K562 (cell line): ENCODE data around the gene NR2F2. TPM values are rescaled to one million over a fixed set of nuclear protein-coding genes. Genes with fewer than 3 reads are reported as not detected.

ENCODE experiments used
- BRF1 ChIP-seq: IDR thresholded peaks from 3 replicates; pipeline ENCODE4 v1.6.1; 2011; ENCODE audit warnings: borderline replicate concordance, mild to moderate bottlenecking; ENCODE audit not compliant: insufficient read length; ENCODE audit errors: extremely low read depth
- ELF1 ChIP-seq: fragments of 200-800 bp; sonication (Bioruptor generic); IDR thresholded peaks from 2 replicates; pipeline ENCODE4 v1.6.1; 2016; ENCODE audit warnings: missing genetic modification characterization, missing compliant biosample characterization
- HNRNPUL1 ChIP-seq: fragments of 200-400 bp; formaldehyde crosslinking; IDR thresholded peaks from 2 replicates; pipeline ENCODE4 v1.6.1; 2017; ENCODE audit warnings: low read length
- NFIC ChIP-seq: fragments of 450-650 bp; IDR thresholded peaks from 2 replicates; pipeline ENCODE4 v1.6.1; 2017; ENCODE audit warnings: mild to moderate bottlenecking, inconsistent platforms
- NFXL1 ChIP-seq: fragments of 450-650 bp; formaldehyde crosslinking; IDR thresholded peaks from 2 replicates; pipeline ENCODE4 v1.4.0; 2021; ENCODE audit warnings: mild to moderate bottlenecking
- RBBP5 ChIP-seq: fragments of 200-600 bp; sonication (generic); IDR thresholded peaks from 2 replicates; pipeline ENCODE4 v1.6.1; 2012; ENCODE audit warnings: borderline replicate concordance, mild to moderate bottlenecking, low read length, control low read depth, inconsistent platforms; ENCODE audit not compliant: insufficient read depth, poor library complexity, severe bottlenecking
- SMC3 ChIP-seq: conservative IDR thresholded peaks from 2 replicates; pipeline ENCODE4 v1.6.1; 2011; ENCODE audit warnings: low read depth, low read length, improper control_type of control experiment; ENCODE audit not compliant: insufficient read depth
- TGIF2 ChIP-seq: sonication (generic); formaldehyde crosslinking; IDR thresholded peaks from 2 replicates; pipeline ENCODE4 v1.8.1; 2022; ENCODE audit warnings: mild to moderate bottlenecking, missing genetic modification reagents, moderate library complexity
- TOE1 ChIP-seq, 2 experiments: fragments of 450-650 bp in 1 of 2; sonication (generic) in 1 of 2; formaldehyde crosslinking in 1 of 2; IDR thresholded peaks; 2 replicates each; pipeline versions ENCODE4 v1.7.1 to v1.8.0; 2016 to 2022; ENCODE audit warnings: borderline replicate concordance in 2 of 2, mild to moderate bottlenecking in 2 of 2, antibody characterized with exemption in 1 of 2, inconsistent platforms in 1 of 2, low read depth in 1 of 2, missing genetic modification reagents in 1 of 2, moderate library complexity in 1 of 2
- ZNF780A ChIP-seq: fragments of 250-450 bp; sonication (Bioruptor Pico); IDR thresholded peaks from 2 replicates; pipeline ENCODE4 v1.5.0; 2021; ENCODE audit warnings: mild to moderate bottlenecking
- ZSCAN32 ChIP-seq: fragments of 450-650 bp; formaldehyde crosslinking; IDR thresholded peaks from 2 replicates; pipeline ENCODE4 v1.4.0; 2020; ENCODE audit warnings: mild to moderate bottlenecking, moderate library complexity
- polyA plus RNA-seq, 8 experiments: library from polyadenylated mRNA; depleted of rRNA in 4 of 8; stranded (reverse) in 5 of 8; unstranded in 3 of 8; fragments of >200 nt; fragmentation: Nextera tagmentation in 2 of 8; fragmentation: Illumina TruSeq in 1 of 8; extraction: Ambion mirVana in 2 of 8; extraction: Trizol in 1 of 8; gene quantifications; 2 replicates each; pipeline versions ENCODE4 v1.2.1 to v1.2.3, GENCODE V29; 2011 to 2014; ENCODE audit warnings: inconsistent platforms in 1 of 8, missing spikeins in 1 of 8
- total RNA-seq, 7 experiments: library from RNA; depleted of rRNA in 6 of 7; stranded (reverse); fragments of >200 nt in 6 of 7; fragmentation: Illumina TruSeq in 2 of 7; extraction: Trizol in 2 of 7; gene quantifications; 2 replicates each; pipeline versions ENCODE4 v1.2.1 to v1.2.3, GENCODE V29; 2011 to 2021; ENCODE audit warnings: low replicate concordance in 1 of 7
- TF ChIP-seq, protein P1 (sequence below): fragments of 250-450 bp; sonication (Bioruptor Pico); IDR thresholded peaks from 2 replicates; pipeline ENCODE4 v1.8.0; 2021; ENCODE audit warnings: mild to moderate bottlenecking, moderate library complexity
- TF ChIP-seq, protein P2 (sequence below): fragments of 450-650 bp; IDR thresholded peaks from 2 replicates; pipeline ENCODE4 v1.6.1; 2017; ENCODE audit warnings: antibody characterized with exemption
- TF ChIP-seq, protein P3 (sequence below): fragments of 450-650 bp; IDR thresholded peaks from 2 replicates; pipeline ENCODE4 v1.6.1; 2016; ENCODE audit warnings: low read depth, mild to moderate bottlenecking, moderate library complexity
- TF ChIP-seq, protein P4 (sequence below), 2 experiments: fragments of 450-650 bp; IDR thresholded peaks; 2 replicates each; pipeline ENCODE4 v1.6.1; 2018; ENCODE audit warnings: mild to moderate bottlenecking in 2 of 2, low read depth in 1 of 2; ENCODE audit not compliant: partially characterized antibody in 2 of 2
- TF ChIP-seq, protein P5 (sequence below), 2 experiments: IDR thresholded peaks in 1 of 2; conservative IDR thresholded peaks in 1 of 2; 2 replicates each; pipeline ENCODE4 v1.6.1; 2016; ENCODE audit warnings: low read depth in 2 of 2, mild to moderate bottlenecking in 1 of 2, missing compliant biosample characterization in 1 of 2, missing genetic modification characterization in 1 of 2, moderate library complexity in 1 of 2

NR2F2 gene
- total and polyA plus RNA-seq, 9 of the 15 experiments (the other 6 are each of a cell fraction or from before 2014, with no cell fraction given), result 6.0 to 51.8 (median 11.1) TPM

DNA sequence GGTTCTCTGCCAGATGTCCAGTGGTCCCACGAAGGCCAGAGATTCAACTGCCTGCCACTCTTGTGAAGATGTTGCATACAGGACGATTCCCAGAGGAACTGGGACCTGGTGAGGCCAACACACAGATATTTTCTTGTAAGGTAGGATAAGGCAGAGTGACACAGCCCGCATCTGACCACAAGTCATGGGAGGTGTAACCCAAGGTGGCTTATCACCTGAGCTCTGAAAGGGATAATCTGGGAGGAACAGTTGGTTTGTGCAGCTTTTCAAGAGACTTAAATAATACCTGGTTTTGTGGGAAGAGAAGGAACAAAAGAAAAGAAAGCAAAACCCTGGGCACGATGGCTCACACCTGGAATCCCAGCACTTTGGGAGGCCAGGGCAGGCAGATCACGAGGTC, 39.8 kb upstream of the NR2F2 start (continued):
- TF ChIP-seq, protein P1, sequence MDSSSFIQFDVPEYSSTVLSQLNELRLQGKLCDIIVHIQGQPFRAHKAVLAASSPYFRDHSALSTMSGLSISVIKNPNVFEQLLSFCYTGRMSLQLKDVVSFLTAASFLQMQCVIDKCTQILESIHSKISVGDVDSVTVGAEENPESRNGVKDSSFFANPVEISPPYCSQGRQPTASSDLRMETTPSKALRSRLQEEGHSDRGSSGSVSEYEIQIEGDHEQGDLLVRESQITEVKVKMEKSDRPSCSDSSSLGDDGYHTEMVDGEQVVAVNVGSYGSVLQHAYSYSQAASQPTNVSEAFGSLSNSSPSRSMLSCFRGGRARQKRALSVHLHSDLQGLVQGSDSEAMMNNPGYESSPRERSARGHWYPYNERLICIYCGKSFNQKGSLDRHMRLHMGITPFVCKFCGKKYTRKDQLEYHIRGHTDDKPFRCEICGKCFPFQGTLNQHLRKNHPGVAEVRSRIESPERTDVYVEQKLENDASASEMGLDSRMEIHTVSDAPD (CRISPR knock-in tag), result no peak
- TF ChIP-seq, protein P2, sequence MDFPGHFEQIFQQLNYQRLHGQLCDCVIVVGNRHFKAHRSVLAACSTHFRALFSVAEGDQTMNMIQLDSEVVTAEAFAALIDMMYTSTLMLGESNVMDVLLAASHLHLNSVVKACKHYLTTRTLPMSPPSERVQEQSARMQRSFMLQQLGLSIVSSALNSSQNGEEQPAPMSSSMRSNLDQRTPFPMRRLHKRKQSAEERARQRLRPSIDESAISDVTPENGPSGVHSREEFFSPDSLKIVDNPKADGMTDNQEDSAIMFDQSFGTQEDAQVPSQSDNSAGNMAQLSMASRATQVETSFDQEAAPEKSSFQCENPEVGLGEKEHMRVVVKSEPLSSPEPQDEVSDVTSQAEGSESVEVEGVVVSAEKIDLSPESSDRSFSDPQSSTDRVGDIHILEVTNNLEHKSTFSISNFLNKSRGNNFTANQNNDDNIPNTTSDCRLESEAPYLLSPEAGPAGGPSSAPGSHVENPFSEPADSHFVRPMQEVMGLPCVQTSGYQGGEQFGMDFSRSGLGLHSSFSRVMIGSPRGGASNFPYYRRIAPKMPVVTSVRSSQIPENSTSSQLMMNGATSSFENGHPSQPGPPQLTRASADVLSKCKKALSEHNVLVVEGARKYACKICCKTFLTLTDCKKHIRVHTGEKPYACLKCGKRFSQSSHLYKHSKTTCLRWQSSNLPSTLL, result no peak
- TF ChIP-seq ZSCAN32 (CRISPR knock-in tag), result no peak
- TF ChIP-seq, protein P3, sequence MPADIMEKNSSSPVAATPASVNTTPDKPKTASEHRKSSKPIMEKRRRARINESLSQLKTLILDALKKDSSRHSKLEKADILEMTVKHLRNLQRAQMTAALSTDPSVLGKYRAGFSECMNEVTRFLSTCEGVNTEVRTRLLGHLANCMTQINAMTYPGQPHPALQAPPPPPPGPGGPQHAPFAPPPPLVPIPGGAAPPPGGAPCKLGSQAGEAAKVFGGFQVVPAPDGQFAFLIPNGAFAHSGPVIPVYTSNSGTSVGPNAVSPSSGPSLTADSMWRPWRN, result no peak
- no peak for TF ChIP-seq HNRNPUL1
- peak; percentile 45; the same call in 1 of the 2 replicates for TF ChIP-seq NFIC
- TF ChIP-seq RBBP5, result no peak
- TF ChIP-seq ZNF780A, result no peak
- TF ChIP-seq NFXL1, result no peak
- TF ChIP-seq BRF1, result no peak
- TF ChIP-seq TGIF2, result no peak
- TF ChIP-seq SMC3, result no peak
- no peak for TF ChIP-seq TOE1 (IDR thresholded peaks at IDR 0.05; ENCODE audit: borderline replicate concordance)
- no peak for TF ChIP-seq TOE1 (CRISPR knock-in tag; IDR thresholded peaks at IDR 0.05; ENCODE audit: borderline replicate concordance, low read depth)
- TF ChIP-seq, protein P4, sequence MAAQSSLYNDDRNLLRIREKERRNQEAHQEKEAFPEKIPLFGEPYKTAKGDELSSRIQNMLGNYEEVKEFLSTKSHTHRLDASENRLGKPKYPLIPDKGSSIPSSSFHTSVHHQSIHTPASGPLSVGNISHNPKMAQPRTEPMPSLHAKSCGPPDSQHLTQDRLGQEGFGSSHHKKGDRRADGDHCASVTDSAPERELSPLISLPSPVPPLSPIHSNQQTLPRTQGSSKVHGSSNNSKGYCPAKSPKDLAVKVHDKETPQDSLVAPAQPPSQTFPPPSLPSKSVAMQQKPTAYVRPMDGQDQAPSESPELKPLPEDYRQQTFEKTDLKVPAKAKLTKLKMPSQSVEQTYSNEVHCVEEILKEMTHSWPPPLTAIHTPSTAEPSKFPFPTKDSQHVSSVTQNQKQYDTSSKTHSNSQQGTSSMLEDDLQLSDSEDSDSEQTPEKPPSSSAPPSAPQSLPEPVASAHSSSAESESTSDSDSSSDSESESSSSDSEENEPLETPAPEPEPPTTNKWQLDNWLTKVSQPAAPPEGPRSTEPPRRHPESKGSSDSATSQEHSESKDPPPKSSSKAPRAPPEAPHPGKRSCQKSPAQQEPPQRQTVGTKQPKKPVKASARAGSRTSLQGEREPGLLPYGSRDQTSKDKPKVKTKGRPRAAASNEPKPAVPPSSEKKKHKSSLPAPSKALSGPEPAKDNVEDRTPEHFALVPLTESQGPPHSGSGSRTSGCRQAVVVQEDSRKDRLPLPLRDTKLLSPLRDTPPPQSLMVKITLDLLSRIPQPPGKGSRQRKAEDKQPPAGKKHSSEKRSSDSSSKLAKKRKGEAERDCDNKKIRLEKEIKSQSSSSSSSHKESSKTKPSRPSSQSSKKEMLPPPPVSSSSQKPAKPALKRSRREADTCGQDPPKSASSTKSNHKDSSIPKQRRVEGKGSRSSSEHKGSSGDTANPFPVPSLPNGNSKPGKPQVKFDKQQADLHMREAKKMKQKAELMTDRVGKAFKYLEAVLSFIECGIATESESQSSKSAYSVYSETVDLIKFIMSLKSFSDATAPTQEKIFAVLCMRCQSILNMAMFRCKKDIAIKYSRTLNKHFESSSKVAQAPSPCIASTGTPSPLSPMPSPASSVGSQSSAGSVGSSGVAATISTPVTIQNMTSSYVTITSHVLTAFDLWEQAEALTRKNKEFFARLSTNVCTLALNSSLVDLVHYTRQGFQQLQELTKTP (IDR thresholded peaks at IDR 0.05; ENCODE audit: low read depth in 1 of 2, partially characterized antibody in 2 of 2), result no peak
- TF ChIP-seq, protein P5, sequence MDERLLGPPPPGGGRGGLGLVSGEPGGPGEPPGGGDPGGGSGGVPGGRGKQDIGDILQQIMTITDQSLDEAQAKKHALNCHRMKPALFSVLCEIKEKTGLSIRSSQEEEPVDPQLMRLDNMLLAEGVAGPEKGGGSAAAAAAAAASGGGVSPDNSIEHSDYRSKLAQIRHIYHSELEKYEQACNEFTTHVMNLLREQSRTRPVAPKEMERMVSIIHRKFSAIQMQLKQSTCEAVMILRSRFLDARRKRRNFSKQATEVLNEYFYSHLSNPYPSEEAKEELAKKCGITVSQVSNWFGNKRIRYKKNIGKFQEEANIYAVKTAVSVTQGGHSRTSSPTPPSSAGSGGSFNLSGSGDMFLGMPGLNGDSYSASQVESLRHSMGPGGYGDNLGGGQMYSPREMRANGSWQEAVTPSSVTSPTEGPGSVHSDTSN (CRISPR knock-in tag; IDR thresholded peaks at IDR 0.05; ENCODE audit: low read depth), result no peak
- TF ChIP-seq, protein P5 (tag; conservative IDR thresholded peaks at IDR 0.05; ENCODE audit: low read depth), result no peak
- TF ChIP-seq ELF1 (tag), result no peak
